KBM-7 (cell line): Measurements from ENCODE around the gene SH2B3.
A peak's percentile ranks its signal among the peaks of the same experiment; 100 is the strongest.

Experiments
- DNase-seq: peaks from one replicate; pipeline ENCODE4 v3.0.0-alpha.2; 2015
- in situ Hi-C: fragments of 300-500 bp; cut with MboI; formaldehyde crosslinking; loops from 2 replicates; pipeline ENCODE4 v1.14.3; 2020; ENCODE audit warnings: low sequenced_read_pairs, low pct_unique_long_range_greater_than_20kb, mixed read lengths

SH2B3 gene

DNA sequence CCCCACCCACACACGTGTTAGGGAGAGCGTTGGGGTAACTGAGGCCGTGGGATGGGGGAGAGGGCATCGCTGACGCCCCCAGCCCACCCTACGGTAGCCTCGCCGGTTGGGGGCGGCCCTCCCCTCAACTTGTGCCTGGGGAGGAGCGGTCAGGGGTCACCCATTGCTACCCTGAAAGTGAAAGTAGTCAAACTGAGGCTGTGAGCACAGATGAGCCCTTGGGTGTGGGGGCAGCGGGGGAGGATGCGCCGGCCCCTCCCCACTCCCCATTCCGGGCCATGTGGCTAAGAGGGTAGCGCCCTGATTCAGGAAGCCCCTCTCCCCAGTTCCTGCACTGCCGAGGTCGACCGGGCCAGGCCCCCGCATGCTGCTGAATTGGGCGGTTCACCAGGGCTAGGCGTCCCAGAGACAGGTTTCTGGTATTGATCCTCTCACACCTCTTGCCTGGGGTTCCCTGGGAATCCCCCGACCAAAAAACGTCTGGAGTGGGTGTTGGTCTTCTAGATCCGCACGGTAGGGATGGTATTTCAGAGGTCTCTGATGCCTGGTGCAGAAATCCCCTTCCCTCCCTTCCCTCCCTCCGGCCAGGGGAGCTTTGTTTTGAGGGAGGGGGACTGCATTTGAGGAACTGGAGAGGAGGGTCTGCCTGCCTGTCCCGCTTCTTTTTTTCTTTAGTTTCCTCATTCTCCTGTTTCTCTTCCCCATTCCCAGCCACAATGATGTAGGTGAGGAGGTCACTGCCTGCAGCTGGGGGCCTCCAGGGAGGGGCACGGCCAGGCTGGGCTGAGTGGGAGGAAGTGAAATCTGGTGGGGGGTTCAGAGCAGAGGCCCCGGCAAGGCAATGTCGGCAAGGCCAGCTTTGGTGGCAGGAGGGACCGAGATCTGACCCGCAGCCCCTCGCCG lies 1.0 kb downstream of the SH2B3 start:
- in situ Hi-C loops, result no loop called here

DNA sequence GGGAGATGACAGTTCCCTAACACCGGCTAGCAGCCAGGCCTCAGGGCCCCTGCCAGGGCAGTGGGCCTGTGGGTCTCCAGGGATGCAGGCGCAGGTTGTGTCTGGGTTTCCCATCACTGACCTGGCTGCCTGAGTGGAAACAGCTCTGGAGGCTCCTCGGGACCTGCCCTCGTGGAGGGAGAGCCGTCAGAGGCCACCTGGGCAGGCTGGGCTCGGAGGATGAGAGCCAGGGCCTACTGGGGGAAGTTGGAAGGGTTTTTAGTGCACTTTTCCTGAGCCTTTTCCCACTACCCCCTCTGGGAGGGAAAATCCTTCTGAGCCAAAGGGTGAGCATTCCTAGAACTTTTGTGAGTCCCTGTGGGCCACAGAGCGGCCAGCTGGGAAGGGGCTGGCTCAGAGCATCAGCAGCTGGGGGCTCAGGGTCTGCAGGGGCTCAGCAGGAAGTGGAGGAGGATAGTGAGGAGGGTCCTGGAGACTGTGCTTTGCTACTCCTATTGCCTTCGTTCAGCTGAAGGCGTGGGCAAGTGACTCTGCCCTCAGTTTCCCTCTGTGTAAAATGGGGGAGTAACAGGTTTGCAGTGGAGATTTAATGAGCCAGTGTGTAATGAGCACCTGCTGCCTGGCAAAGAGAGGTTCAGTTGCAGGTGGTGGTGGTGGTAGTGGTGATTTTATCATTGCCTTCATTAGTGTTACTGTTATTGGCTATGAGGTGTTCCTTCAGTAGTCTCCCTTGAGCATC lies 1.8 kb downstream of the SH2B3 start:
- in situ Hi-C loops, result no loop called here
- DNase-seq, result no peak

More for the DNA sequence above, 1.0 kb downstream of the SH2B3 start:
- peak; percentile 74 for DNase-seq

DNA sequence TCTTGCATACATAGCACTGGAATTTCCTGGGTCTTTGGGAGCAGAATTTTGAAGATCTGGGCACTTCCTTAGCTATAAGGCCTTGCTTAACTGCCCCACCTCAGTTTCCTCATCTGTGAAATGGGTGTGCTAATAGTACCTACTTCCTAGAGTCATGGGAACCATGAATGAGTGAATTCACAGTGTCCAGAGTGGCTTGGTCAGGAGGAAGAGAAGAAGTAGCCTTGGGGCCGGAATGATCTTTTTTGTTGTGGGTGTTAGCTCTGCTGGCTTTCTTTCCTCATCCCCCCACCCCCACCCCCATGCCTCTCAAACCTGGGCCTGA lies 2.4 kb downstream of the SH2B3 start:
- DNase-seq, result no peak
- in situ Hi-C loops, result no loop called here

DNA sequence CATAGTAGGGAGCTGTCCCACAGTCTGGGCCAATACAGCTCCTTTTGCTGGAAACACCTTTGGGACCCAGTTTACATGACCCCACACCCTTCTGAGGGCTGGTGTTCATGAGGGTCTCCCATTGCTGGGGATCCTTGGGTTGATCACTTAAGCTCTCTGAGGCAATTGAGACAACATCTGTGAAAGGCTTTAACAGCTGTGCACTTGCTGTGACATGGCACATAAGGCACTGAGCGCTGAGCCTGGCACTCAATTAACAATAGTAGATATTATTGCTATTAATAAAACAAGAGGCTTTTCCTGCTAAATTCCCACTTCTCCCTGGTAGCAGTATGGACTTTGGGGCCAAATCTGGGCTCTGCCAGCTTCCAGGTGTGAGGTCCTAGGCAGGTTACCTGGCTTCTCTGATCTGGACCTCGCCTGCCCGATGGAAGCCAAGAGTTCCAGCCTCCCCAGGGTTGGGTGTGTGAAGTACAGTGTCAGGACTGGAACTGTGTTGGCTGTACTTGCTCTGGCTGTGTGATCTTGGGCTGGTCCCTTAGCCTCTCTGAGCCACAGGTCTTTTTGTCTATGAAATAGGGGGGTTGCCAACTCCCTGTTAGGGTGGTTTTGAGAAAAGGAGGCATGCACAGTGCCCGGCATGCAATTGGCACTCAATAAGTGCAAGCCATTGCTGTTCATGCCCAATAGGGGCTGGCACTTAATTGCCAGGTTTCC lies 3.1 kb downstream of the SH2B3 start:
- DNase-seq, result no peak
- in situ Hi-C loops, result no loop called here

DNA sequence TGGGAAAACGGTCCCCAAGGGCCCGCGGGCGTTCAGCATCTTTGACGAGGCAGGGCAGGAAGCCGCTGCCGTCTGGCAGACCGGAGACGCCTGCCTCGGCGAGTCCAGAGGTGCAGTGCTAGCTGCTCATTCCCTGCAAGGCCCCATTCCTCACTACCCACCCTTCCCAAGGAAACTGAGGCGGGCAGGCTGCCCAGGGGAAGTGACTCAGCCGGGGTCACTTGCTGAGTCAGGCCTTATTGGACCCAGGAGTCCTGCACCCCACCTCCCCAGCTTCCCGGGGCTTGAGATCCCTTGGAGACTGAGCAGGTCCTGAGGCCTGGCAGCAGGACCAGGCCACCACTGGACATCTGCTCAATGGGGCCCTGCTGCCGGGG lies 3.7 kb downstream of the SH2B3 start:
- in situ Hi-C loops, result no loop called here
- DNase-seq, result no peak

DNA sequence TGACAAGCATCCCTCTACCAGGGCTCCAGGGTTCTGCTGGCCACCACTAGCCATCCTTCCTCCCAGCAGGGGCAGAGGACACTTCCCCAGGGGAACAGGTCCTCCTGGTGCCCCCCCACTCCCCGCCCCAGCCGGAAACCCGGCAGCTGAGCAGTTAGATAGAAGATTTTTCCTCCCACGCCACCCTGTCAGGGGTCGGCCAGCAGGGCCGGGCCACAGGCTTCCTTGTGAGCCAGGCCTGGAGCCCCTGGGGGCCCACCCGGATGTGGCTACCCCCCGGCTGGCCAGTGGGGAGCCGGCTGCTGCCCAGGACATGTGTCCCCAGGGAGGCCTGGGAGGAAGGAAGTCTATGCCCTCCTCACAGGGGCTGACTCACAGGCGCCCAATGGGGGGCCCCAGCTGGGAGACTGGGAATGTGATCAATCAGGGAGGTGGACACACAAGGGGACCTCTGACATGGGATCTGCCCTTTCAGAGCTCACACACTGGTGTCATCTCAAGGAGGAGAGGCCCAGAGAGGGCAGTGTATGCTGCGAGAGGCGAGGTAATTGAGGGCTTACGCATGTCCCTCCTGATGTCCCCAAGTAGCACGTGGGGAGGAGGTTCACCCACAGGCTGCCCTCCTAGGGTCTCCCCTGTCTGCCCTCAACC lies 4.2 kb downstream of the SH2B3 start:
- in situ Hi-C loops, result no loop called here
- DNase-seq, result peak; percentile 89

DNA sequence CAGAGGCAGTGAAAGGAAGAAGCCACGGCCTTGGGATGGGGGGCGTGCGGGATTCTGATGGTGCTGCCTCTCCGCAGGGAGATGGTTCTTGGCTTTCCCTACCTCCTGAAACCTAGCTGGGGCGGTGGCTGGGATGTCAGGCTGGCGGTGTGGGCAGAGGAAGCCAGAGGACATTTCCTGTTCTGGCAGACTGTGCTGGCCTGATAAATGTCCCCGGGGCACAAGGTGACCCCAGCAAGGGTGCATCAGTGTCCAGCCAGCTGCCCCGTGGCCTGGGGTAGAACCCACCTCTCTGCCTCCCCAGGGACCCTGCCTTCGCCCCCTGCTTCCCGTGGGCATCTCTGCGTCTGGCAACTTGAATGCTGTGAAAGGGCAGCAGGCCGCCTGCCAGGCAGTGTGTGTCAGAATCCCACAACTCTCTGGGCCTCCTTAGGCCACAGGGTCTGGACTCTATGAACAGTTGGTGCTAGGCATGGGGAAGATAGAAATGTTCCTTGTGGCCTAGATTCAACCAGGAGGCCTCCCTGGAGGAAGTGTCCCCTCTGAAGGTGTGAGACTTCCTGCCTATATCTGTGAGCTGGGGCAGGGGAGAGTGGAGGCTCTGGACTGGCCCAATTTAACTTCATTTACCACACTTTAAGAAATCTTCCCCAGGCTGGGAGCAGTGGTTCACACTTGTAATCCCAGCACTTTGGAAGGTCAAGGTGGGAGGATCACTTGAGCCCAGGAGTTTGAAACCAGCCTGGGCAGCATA lies 4.9 kb downstream of the SH2B3 start:
- in situ Hi-C loops, result no loop called here
- DNase-seq, result no peak

DNA sequence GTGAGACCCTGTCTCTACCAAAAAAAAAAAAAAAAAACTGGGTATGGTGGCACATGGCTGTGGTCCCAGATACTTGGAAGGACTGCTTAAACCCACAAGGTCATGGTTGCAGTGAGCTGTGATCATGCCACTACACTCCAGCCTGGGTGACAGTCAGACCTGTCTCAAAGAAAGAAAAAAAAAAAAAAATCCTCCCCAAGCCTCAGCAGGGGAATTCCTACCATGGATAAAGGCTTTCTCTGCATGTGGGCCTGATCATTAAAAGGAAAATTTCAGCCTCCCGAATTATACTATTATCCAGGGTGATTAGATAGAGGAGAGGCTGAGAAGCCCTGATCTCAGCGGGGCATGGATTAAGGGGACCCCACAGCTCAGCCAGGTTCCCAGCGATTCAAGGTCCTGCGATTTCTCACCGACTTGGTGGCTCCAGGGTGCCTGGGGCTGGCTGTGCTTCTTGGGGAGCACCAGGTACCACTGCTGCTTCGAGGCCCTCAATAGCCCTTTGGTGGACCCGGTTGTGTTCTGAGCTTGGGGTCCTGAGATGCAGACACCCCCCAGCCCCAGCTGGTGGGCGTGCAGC lies 5.6 kb downstream of the SH2B3 start:
- in situ Hi-C loops, result no loop called here
- DNase-seq, result no peak

DNA sequence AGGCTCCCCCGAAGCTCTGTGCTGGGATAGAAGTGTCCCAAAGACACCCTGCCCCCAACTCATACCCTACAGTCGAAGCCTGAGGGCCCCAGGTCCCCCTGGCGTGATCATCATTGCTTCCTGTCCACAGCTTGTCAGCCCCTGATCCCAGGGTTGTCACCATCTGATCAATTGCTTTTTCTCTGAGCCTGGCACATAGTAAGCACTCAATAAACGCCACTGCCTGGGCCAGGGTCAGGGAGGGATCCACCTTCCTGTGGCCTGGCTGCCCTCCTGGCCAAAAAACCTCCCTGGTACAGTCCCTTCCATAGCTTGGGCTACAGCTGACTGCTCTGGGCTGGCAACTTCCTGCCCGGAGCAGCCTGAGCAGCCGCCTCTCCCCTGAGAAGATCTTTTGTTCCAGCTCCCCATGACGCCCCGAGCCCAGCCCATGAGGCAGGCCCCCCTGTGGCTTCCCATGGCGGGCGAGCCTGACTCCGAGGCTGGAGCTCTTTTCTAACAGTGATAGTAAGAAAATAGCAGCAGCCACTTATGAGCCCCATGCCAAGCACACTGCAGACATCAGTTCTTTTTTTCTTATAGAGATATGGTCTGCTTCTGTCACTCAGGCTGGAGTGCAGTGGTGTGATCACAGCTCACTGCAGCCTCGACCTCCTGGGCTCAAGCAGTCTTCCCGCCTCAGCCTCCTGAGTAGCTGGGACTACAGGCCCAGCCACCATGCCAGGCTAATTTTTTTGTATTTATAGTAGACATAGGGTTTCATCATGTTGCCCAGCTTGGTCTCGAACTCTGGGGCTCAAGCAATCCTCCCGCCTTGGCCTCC lies 6.5 kb downstream of the SH2B3 start:
- DNase-seq, result no peak
- in situ Hi-C loops, result no loop called here

DNA sequence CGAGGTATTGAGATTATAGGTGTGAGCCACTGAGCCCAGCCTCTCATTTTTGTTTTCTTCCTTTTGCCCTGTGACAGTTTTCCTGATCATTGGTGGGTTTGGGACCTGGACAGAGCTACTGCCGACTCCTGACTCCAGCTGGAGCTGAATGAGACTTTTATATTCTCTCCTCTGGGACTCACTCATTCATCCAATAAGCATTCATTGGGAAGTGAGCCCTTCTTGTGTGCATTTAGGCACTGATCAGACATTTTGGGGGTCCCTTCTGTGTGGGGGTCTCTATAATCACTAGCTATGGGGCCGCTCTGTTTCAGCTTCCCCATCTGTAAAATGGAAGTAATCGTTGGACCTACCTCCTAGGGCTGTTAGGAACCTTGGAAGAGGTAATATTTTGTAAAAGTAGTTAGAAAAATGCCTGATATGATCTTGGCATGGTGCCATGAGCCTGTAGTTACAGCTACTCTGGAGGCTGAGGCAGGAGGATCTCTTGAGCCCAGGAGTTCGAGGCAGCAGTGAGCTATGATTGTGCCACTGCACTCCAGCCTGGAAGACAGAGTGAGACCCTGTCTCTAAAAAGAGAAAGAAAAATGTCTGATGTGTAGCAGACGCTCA lies 7.2 kb downstream of the SH2B3 start:
- in situ Hi-C loops, result no loop called here
- no peak for DNase-seq

DNA sequence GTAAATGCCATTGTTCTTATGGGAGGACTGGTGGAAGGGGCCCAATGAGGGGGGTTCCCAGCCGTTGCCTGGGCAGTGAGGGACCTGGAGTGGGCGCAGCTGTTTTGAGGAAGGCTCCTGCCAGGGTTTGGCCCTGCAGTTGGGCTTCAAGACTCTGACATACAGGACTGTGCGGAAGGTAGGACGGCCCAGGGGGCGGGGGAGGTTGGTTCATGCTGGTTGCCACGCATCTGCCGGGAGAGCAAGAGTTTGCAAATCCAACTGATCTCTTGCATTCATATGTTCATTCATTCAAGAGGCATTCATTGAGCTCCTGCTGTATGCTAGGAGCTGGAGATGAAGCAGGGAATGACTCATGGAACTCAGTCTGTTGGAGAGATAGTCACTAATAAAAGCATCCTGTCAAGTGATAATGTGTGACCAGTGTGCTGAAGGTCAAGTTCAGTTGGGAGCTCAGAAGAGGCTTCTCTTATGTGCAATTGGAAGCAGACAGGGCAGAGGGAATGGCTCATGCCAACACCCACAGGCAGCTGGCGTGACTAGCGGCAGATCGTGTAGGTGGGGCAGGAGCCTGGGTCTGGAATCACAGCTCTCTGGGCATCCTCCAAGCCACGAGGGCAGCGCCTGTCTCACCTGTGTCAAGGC lies 7.8 kb downstream of the SH2B3 start:
- DNase-seq, result no peak
- in situ Hi-C loops, result no loop called here

DNA sequence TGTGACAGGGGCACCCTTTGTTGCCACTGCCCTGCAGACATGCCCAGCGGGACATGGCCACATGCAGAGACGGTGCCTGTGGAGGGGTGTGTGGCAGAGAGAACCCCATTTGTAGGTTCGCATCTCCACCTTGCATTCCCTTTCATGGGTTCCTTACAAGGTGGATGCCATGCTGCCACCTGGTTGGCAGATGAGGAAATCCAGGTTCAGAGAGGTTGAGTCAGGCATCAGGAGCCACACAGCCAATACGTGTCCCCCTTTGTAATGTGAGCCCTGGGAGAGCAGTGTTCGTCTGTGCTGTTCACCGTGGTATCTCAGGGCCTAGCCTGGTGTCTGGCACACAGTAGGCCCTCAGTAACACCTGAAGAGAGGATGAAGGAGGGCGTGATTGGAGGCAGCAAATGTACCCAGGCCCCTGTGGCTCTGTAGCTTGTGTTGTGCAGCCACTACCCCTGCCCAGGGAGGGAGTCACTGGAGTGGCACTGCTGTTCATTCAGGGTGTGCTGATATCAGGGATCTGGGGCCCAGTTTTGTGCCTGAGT lies 9.1 kb downstream of the SH2B3 start:
- DNase-seq, result no peak
- in situ Hi-C loops, result no loop called here

DNA sequence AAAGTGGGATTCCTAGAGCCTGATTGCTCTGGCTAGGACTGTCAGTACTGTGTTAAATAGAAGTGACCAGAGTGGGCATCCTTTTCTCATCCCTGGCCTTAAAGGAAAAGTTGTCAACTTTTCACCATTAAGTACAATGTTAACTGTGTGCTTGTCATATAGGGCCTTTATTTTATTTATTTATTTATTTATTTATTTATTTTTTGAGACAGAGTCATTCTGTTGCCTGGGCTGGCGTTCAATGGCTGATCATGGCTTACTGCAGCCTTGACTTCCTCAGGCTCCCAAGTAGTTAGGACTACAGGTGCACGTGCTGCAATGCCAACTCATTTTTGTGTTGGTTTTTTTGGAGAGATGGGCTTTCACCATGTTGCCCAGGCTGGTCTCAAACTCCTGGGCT lies 11.6 kb downstream of the SH2B3 start:
- no peak for DNase-seq
- in situ Hi-C loops, result no loop called here

DNA sequence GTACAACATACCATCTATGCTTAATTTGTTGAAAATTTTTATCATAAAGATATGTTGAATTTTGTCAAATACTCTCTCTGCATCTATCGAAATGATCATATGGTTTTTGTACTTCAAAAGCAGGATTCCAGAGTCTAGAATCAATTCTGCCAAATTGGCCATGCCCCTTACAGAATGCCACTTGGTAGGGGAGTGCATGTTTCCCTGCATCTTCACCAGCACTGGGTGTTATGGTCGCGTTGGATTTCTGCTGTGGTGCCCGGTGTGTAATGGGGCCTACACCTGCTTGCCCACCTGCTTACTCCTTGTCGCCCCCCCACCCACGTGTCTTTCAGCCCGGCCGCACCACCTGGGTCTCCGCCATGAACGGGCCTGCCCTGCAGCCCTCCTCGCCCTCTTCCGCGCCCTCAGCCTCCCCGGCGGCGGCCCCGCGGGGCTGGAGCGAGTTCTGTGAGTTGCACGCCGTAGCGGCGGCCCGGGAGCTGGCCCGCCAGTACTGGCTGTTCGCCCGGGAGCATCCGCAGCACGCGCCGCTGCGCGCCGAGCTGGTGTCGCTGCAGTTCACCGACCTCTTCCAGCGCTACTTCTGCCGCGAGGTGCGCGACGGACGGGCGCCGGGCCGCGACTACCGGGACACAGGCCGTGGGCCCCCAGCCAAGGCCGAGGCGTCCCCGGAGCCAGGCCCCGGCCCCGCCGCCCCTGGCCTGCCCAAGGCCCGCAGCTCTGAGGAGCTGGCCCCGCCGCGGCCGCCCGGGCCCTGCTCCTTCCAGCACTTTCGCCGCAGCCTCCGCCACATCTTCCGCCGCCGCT lies 12.3 kb downstream of the SH2B3 start:
- in situ Hi-C loops, result no loop called here
- no peak for DNase-seq

DNA sequence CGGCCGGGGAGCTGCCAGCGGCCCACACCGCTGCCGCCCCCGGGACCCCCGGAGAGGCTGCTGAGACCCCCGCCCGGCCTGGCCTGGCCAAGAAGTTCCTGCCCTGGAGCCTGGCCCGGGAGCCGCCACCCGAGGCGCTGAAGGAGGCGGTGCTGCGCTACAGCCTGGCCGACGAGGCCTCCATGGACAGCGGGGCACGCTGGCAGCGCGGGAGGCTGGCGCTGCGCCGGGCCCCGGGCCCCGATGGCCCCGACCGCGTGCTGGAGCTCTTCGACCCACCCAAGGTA lies 12.8 kb downstream of the SH2B3 start:
- in situ Hi-C loops, result no loop called here
- DNase-seq, result no peak

DNA sequence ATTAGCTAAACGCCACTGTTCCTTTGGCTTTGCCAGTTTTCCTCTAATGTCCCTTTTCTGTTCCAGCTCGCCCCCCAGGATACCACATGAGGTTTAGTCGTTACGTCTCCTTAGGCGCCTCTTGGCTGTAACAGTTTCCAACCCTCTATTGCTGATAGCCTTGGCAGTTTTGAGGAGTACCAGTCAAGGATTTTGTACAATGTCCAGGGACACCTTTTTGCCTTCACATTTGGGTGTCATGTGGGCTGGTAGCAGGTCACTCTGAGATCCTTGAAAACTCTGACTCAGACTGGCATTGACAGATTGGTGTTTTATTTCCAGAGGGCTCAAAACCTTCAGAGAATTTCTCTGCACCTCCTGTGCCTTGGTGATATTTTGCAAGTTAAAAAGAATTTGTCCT lies 14.1 kb downstream of the SH2B3 start:
- in situ Hi-C loops, result no loop called here
- DNase-seq, result no peak
